Measurements from ENCODE around the gene AIMP1.

The AIMP1 gene

DNA sequence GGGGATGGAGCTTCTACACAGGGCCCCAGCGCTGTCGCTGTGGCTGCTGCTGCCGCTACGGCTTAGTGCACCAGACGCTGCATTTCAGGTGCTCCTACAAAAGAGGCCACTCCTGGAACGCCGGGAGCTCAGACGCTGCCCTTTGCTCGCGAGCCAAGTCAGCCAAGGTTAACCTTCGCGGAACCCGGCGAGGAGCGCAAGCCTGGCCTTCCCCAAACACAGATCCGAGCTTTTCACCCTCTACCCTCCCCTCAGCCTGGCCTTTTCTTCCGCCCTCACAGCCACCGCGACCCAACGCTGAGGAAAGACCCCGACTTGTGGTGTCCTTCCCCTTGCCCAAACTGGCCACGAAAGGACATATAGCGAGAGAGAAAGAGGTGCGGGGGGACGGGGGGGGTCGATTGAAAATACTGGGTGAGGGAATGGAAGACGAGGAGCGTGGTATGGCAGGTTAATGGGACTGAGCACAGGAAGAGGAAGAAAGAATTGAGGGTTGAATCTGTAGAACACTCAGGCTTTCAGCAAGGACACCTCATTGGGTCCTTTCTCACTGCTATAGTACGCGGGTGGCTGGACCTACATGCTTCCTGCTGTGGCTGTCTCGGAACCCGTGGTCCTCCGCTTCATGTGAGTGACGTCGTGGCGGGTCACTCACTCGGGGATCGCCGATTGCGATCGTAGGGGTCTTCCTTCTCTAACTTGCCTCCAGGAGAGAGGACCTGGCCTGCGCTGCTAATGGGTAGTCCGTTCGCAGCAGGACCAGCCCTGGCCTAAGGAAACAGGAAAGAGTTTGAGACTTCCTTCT, at the start of gene AIMP1, which contains the start of gene TBCK:
AIMP1 (plus strand) TSS at position 583 of the 805 bp plus-strand sequence. CDS start 8,460 bp downstream, outside the sequence.
TBCK (minus strand) TSS at position 242 of the 805 bp plus-strand sequence. CDS start 7,249 bp downstream, outside the sequence.
- FAIRE-seq = peak; percentile 26

DNA sequence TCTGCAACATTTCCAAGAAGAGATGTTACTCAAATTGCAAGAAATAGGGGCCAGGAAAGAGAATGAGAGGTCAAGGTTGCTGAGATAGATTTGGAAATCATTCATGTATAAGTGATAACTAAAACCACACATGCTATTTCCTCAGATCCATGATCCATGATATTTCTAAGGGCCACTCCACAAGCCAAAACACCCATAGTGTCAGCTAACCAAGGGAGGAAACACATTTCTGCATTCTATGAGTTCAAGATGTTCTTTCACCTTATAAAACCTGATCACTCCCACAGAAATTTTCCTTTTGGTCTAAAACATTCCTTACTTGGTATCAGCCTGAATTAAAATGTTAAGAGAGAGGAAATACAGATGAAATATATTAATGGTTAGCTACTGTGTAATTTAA, 47.6 kb upstream of the AIMP1 start:
- no peak for FAIRE-seq

DNA sequence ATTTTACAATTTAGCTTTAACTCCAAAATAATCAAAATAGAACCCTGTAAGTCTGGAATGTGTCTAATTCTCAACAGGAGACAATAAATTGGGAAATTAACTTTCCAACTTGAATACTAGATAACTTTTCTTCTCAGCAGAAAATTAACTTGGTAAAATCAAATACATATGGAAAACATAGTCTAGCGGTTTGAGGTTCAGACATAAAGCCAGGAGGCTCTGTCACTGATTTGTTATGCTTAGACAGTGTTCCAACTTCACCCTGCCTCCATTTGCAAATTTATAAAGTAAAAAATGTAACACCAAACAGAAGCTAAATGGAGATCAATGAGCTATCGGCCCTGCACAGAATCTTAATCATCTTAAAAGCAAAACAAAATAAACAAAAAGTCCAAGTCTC, 46.6 kb upstream of the AIMP1 start:
- FAIRE-seq = no peak

DNA sequence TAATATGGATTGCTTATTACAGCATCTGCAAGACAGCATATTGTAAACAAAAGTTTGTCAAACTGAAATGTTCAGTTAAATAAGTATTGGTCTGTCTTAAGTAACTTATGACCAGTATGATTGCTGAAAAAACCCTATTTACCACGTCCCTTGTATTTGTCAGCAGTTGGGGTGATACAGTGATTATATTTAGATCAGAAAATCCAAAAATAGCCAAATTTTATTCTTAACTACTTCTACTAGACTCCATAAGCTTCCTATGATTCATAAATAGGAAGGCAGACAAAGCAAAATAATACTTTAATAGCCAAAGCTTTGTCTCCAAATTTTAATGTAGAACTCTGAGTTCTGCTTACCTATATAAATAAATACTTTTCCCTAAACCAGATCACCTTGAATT, 45.6 kb upstream of the AIMP1 start:
- no peak for FAIRE-seq

DNA sequence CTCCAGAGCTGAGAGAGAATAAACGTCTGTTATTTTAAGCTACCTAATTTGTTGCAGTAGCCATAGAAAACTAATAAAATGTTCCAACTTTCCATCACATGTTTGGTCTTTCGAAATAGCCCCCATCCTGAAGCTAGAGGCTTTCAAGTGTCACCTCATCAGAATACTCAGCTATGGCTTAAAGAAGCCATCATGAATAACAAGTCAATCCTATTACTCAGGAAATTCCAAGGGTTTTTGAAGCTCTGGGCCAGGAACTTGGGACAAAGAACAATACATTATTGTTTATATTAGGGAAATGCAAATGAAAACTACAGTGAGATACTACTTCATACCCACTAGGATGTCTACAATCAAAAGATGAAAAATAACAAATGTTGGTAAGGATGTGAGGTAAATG, 42.5 kb upstream of the AIMP1 start:
- no peak for FAIRE-seq

DNA sequence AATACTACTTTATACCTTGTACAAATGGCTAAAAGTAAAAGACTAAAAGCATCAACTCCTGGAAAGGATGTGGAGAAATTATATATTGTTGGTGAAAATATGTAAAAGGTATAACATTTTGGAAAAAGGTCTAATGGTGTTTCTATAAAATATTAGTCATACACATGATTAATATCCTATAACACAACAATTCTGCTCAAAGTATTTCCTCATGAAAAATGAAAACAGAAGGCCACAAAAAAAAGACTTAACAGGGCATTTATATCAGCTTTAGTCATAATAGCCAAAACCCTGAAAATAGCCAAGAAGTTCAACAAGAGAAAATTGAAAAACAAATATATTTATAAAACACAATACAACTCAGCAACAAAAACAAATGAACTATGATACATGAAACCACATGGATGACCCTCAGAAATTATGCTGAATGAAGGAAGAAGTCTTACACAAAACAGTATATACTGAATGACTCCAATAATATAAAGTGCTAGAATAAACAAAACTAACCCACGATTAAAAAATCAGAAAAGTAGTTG, 39.1 kb upstream of the AIMP1 start:
- peak; percentile 4 for FAIRE-seq

DNA sequence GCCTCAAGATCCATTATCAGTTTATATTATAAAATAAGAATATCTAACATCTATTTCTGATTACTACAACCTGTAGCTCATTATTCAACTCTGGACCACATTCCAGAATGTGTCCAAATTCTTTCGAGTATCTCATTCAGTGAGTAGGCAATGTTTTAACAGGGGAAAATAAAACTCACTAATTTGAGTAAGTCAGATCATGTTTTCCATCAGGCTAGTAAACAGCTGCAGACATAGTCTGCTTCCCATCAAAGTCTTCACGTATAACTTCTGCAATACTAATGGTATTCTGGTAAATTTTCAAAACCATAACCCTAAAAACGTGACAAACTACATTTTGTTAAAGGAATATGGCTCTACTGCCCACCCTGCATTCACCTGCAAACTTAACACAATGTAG, 32.1 kb upstream of the AIMP1 start:
- no peak for FAIRE-seq

DNA sequence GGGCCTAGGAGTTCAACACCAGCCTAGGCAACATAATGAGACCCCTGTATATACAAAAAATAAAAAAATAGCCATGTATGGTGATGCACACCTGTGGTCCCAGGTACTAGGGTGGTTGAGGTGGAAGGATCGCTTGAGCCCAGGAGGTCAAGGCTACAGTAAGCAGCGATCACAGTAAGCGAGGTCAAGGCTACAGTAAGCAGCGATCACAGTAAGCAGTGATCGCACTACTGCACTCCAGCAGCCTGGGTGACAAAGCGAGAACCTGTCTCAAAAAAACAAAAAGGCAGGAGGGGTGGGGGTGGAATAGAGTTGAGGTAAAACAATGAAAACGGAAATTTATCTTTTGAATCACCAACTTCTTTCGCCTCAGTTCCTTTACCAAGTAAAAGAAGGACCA, 29.7 kb upstream of the AIMP1 start:
- FAIRE-seq = no peak

DNA sequence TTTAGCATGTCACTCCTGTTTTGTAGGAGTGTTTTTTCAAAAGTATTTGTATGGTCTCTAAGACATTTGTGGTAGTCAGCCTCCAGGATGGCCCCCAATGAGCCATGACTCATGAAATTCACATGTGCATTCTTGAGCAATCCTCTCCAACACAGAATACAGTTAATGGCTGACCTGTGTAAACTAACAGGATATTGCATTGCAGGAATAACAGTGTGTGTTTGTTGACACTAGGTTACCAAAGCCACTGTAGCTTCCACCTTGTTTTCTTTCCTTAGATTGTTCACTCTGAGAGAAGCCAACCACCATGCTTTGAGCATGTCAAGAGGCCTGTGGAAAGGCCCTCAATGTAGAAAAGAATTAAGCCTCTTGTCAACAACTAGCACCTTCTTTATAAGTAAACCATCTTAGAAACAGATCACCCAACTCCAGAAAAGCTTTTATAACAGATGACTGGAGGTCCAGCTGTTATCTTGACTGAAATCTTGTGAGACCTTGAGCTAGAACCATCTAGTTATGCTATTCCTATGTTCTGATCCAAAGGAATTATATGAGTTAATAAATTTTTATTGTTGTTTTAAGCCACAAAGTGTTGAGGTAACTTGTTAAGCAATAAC, 28.9 kb upstream of the AIMP1 start:
- no peak for FAIRE-seq

DNA sequence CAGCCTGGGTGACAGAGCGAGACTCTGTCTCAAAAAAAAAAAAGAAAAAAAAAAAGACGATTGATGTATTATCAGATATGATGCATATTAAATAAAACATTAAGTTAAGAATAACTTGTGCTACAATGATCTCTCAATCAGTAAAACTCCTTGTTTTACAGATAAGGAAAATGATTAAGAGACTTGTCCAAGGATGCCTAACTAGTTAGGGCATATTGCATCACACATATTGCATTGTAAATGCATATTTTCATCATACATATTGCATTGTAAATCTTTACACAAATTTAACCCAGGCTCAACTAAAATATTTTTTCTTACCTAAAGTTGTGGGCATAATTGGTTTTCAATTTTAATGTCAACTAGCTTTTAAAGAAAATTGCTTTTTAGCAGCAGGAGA, 26.6 kb upstream of the AIMP1 start:
- no peak for FAIRE-seq

DNA sequence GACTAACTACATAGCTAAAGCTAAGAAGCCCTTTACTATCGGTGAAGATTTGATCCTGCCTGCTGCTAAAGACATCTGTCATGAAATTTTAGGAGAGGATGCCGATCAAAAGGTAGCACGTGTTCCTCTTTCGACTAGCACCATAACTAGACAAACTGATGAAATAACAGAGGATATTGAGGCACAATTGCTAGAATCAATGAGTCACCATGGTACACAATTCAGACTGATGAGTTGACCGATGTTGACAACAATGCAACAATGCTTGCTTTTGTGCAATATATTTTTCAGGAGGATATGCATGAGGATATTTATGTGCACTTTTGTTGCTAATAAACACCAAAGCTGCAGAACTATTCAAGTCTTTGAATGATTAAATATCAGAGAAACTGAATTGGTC, 24.7 kb upstream of the AIMP1 start:
- FAIRE-seq = no peak

DNA sequence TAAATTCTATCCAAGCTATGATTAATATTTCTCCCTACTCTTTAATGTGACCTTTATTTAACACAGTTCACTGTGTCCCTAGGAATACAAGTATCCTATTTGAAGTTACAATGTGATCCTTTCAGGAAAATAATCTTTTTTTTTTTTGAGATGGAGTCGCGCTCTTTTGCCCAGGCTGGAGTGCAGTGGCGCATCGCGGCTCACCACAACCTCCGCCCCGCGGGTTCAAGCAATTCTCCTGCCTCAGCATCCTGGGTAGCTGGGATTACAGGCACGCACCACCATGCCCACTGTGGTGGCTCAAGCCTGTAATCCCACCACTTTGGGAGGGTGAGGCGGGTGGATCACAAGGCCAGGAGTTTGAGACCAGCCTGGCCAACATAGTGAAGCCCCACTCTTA, 22.3 kb upstream of the AIMP1 start:
- no peak for FAIRE-seq

DNA sequence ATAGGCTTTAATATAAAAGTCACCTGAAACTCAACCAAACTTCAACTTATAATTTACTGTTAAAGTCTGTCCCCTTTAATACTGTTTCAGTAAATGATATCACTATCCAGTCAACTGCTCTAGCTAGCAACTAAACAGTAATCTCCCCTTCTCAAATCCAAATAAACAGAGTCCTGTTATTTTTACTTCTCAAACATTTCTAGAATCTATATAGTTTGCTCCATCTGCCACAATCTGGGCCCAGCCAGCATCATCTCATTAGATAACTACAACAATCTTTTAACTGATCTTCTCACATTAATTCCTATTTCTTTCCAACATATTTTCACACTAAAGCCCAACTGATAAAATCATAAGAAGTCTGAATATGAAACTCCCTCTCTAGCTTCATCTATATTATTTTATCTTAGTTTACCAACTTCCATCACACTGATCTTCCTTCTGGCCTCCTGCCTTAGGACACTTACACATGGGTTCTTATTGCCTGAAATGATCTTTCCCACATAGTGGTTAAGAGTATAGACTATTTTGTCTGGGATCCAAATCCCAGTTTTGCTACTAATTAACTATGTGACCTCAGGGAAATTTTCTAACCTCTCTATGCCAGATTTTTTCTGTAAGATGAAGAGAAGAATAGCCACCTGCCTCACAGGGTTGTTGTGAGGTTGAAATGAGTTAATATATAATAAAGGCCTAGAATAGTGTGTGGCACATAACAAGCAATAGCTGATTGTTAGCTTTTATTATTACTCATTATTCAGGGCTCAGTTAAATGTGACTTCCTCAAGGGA, 18.9 kb upstream of the AIMP1 start:
- FAIRE-seq = no peak

DNA sequence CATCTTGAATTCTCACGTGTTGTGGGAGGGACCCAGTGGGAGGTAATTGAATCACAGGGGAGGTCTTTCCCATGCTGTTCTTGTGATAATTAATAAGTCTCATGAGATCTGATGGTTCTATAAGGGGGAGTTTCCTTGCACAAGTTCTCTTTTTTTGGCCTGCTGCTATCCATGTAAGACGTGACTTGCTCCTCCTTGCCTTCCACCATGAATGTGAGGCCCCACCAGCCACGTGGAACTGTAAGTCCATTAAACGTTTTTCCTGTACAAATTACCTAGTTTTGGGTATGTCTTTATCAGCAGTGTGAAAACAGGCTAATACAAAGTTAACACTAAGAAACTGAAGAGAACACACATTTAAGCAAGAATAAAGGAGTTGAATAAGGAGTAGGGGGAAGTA, 16.4 kb upstream of the AIMP1 start:
- no peak for FAIRE-seq

DNA sequence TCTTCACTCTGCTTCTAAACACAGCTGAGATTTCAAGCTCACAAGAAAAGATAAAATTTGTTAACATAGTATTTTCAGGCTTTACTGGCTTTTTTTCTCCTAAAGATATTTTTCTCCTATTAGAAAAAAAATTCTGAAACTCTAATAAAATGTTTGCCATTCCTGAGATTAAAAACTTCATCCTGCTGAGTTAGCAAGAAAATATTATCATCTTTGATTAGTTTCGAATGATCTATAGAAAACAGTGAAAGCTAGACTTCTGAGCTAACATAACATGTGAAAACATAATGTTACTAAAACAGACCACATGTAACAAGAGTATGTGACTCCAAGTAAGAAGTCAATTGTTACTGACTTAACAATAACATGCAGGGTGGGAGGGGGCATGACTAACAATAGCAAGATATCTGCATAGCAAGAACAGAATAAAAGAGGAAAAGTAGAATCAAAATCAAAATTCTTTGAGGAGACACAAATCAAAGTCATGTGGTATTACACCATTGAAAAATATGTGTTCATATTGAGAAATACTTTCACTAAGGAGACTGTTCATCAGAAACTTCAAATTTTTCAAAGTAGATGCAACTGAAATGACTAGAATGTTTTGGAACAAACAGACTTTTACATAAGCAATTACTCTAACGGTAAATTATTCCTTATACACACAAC, 14.8 kb upstream of the AIMP1 start:
- FAIRE-seq = no peak

DNA sequence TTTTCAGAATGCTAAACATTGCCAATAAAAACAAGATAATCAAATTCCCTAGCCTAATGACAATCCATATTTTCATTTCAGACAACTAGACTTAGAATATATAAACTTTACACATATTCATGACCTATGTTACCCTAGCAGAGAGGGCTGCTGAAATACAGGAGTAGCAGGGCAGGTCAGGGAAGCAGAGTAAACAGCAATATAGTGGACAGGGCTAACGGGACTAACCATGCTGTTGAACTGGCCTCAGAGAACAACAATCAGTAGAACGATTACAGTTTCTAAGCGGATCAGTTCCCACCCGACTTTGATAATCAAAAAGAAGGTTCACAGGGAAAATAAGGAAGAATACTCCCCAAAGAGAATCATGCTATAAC, 14.3 kb upstream of the AIMP1 start:
- FAIRE-seq = no peak

DNA sequence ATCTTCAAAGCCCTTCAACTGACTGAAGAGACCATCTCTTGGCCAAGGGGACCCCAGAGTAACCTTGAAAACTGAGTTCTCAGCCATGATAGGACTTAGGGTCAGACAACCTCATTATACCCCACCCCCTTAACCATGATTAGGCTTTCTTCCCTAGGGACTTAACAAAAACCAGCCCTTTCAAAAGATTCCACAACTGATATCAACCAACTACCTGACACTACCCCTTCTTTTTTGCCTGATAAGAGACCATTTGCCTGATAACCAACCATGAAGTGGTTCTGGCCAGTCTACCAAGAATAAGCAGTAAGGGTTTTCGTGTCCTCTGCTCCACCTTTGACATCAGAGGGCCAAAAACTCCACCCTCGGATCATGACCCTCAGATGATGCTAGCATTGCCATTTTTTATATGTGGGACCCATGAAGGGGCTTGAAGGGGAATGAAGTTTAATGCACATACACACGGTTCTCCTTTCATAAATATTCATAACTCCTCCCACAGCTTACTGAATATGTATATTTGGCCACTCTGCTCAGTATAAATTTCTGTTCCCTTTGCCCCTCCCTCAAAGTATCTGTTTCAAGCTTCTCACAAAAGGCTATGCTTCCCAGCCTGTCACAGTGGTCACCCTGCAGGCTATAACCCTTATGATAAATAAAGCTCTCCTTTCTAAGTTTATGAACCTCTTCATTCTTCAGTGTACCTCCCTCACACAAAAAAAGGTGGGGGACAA, 12.6 kb upstream of the AIMP1 start:
- no peak for FAIRE-seq

DNA sequence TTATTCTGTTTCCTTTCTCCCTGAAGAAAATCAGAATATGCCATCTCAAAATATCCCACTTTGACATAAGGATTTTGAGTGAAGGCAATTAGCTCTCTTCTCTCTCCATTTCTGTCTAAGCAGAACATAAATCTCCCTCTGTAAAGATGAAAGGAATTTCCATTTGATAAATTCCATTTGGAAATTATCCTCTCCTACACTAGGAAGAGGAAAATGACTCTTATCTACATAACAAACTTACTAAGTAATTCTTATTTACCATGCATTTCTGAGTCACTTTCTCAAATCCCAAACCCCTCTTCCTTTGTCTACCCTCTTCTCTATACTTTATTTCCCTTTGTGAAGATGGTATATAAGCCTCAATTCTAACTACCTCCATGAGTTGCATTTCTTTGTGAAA, 11.7 kb upstream of the AIMP1 start:
- no peak for FAIRE-seq

DNA sequence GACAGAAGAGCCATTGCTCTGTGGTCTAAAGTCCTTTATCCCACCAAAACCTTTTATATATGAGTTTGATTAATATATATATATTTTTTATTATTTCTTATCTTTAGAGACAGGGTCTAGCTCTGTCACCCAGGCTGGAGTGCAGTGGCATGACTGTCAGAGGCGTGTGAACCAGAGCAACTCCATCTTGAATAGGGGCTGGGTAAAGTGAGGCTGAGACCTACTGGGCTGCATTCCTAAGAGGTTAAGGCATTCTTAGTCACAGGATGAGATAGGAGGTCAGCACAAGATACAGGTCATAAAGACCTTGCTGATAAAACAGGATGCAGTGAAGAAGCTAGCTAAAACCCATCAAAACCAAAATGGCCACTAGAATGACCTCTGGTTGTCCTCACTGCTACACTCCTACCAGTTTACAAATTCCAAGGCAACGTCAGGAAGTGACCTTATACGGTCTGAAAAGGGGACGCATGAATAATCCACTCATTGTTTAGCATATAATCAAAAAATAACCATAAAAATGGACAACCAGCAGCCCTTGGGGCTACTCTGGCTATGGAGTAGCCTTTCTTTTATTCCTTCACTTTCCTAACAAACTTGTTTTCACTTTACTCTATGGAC, 10.8 kb upstream of the AIMP1 start:
- no peak for FAIRE-seq

DNA sequence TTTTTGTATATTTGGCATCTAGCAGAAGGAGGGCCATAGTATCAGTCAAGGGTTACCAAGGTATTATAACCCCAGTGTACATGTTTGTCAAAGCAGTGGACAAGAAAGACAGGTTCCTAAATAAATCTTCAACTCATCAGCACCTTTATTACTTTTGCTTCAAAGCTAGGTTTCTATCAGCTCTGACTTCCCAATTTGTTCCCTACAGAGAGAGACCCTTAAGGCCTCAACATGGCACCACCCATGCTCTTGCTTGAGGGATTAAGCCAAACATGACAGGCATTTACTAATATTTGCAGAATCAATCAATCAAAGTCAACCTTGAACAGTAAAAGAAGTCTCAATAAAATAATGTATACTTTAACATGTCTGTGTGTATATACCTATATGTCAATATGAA, 9.8 kb upstream of the AIMP1 start:
- FAIRE-seq = no peak

DNA sequence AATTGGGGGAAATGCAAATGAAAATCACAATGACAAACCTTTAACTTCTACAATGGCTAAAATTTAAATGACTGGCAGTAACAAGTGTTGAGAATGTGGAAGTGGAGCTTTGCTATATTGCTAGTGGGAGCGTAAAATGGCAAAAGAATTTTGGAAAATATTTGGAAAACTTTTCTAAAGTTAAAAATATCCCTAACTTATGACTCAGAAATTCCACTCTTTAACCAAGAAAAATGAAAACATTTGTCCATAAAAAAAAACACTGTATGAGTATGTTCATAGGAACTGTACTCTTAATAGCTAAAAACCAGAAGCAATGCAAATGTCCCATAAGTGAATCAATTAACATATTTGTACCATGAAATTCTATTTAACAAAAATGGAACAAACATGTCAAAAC, 4.0 kb upstream of the AIMP1 start:
- FAIRE-seq = no peak
